Measurements from ENCODE around the gene PLEKHA6. TPM values are rescaled to one million over a fixed set of nuclear protein-coding genes. Genes with fewer than 3 reads are reported as not detected.

PLEKHA6 gene
- total and polyA plus RNA-seq, 8 donors: 9.5 to 23.8 (median 15.0) TPM

DNA sequence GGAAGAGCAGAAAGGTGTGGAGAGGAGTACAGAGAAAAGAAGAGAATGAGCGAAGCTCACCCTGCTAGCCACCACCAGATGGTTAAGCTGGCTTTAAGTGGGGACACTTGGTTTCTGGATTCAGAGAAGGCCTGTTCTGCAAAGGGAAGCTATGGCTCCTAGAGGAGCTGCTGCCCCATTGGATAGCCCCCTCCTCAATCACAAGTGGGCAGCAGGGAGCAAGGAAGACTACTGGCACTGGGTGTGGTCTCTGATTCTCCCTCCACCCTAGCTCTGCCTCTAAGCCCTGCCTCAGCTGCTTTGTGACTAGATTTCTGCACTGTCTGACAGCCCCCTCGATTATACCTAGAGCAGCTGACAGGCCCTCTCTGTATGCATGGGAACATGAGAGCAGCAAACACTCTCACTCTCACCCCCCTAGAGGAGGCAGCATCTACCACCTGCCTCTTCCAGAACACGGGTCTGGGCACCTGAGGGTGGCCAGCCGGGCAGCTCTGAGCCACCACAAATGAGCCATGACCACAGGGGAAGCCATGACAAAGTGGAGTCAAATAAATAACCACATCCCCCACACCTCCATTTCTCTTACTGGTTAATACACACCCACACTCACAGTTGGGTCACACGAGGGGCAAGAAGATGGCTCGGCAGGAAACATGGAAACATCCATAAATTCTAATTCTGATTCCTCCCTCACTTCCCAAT lies 13.6 kb downstream of the PLEKHA6 start:
- FAIRE-seq (no peak), DNase-seq (no peak), ATAC-seq (no peak)
- TF ChIP-seq, protein P1, sequence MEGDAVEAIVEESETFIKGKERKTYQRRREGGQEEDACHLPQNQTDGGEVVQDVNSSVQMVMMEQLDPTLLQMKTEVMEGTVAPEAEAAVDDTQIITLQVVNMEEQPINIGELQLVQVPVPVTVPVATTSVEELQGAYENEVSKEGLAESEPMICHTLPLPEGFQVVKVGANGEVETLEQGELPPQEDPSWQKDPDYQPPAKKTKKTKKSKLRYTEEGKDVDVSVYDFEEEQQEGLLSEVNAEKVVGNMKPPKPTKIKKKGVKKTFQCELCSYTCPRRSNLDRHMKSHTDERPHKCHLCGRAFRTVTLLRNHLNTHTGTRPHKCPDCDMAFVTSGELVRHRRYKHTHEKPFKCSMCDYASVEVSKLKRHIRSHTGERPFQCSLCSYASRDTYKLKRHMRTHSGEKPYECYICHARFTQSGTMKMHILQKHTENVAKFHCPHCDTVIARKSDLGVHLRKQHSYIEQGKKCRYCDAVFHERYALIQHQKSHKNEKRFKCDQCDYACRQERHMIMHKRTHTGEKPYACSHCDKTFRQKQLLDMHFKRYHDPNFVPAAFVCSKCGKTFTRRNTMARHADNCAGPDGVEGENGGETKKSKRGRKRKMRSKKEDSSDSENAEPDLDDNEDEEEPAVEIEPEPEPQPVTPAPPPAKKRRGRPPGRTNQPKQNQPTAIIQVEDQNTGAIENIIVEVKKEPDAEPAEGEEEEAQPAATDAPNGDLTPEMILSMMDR (IDR thresholded peaks at IDR 0.05): no peak
- Histone ChIP-seq H3K9me3 (no peaks in the 10 kb centered on the region), H3K4me3 (no peak overlapping the region), H3K27ac (no peak overlapping the region), H3K27me3 (no peaks in the 10 kb centered on the region), H3K36me3 (no peaks in the 10 kb centered on the region), H3K4me1 (no peaks in the 10 kb centered on the region)
- WGBS, 2 donors: 87 to 88% methylated on average over 6 of the region's 6 CpGs
- intact Hi-C loops (cut with DNase I): no loop called here

DNA sequence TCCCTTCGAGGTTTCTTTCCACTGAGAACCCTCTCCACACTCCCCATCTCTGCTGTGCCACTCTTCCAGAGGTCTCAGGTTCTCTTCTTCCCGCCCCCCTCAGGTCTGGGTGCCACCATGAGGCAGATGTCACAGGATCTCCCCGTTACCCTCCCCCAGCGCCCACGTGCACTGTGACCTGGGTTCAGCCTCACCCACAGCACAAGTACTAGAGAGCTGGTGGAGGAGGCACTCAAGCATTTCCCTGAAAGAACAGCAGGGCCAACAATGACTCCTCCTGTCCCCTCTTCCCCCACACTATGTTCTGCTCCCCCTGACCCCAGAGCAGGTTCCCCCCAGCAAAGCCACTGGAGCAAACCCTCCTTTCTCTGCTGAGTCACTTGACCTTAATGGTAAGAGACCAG lies 14.3 kb downstream of the PLEKHA6 start:
- ATAC-seq: no peak
- Histone ChIP-seq H3K4me1 (no peaks in the 10 kb centered on the region), H3K9me3 (no peaks in the 10 kb centered on the region), H3K4me3 (no peak overlapping the region), H3K36me3 (no peaks in the 10 kb centered on the region), H3K27ac (no peak overlapping the region), H3K27me3 (no peaks in the 10 kb centered on the region)
- FAIRE-seq: no peak
- intact Hi-C loops (cut with DNase I): no loop called here
- WGBS, 2 donors: 68 to 85% methylated on average over 5 of the region's 5 CpGs
- TF ChIP-seq, protein P1 (IDR thresholded peaks at IDR 0.05): no peak
- no peak for DNase-seq

DNA sequence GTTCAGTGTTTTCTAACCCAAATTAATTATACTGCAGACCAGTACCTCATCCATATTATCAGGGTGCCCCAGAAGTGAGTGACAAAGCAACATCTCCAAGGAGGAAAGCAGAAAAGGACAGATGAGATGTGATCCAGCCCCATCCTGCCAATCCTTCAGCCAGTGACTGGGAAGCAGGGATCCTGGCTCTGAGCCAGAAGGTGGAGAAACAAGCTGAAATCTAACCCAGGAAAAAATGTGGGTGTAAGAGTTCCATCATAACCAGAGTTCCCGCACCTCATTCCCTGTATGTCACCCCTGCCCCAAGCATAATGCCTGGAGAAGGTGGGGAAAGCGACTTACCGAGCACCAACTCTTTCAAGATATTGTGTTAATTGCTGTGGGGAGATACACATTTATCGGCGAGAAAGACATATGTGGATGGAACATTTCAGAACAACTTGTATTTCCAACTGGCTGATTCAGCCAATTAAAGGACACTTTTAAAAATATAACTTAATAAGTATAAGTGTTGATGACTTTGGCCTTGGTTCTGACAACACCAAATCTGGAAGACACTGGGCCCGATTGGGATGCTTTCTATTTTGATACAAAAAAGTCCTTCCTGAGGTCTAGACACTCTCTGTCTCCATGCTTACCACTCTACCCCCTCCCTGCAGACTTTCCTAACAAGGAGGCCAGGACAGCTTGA lies 14.9 kb downstream of the PLEKHA6 start:
- Histone ChIP-seq H3K4me1 (no peaks in the 10 kb centered on the region), H3K27me3 (no peaks in the 10 kb centered on the region), H3K9me3 (no peaks in the 10 kb centered on the region), H3K36me3 (no peaks in the 10 kb centered on the region), H3K27ac (no peak overlapping the region), H3K4me3 (no peak overlapping the region)
- FAIRE-seq (no peak), ATAC-seq (no peak), DNase-seq (no peak)
- intact Hi-C loops (cut with DNase I): no loop called here
- WGBS, 2 donors: 88 to 95% methylated on average over 6 of the region's 6 CpGs
- TF ChIP-seq, protein P1 (IDR thresholded peaks at IDR 0.05): no peak

DNA sequence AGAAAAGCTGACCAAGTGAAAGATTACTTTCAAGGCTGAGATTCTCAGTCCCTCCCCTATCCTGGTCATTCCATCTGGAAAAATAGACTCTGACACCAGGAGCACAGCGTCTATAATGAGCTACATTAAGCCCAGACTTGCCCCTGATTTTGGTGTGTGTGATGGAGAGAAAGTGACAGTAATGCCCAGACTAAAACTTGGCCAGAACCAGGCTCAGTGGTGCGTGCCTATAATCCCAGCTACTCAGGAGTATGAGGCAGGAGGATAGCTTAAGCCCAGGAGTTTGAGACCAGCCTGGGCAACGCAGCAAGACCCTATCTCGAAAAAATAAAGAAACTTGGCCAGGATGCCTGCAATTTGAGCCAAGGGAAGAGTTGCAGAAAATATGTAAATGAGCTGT lies 15.9 kb downstream of the PLEKHA6 start:
- FAIRE-seq (no peak), ATAC-seq (no peak), DNase-seq (no peak)
- intact Hi-C loops (cut with DNase I): no loop called here
- 77 to 83% methylated on average over 4 of the region's 4 CpGs for WGBS, 2 donors
- no peak overlapping the region for H3K27ac ChIP-seq
- TF ChIP-seq, protein P1 (IDR thresholded peaks at IDR 0.05): no peak
- no peaks in the 10 kb centered on the region for H3K4me1 ChIP-seq
- no peaks in the 10 kb centered on the region for H3K36me3 ChIP-seq
- H3K9me3 ChIP-seq: no peaks in the 10 kb centered on the region
- H3K27me3 ChIP-seq: no peaks in the 10 kb centered on the region
- H3K4me3 ChIP-seq: no peak overlapping the region

DNA sequence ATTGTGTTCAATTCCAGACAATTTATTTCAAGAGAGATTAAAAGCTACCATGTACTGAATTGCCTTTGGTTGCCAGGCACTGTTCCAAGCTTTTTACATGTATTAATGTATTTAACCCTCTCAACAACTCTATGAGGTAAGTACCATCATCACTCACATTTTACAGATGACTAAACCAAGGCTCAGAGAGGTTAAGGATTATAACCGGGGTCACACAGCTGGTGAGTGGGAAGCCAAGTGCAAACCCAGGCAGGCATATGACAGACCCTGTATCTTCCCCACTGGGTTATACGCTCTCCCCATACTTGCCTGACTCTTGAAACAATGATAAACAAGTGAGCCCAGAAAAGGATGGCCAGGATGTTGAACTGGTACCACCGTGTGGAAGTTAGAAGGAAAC lies 16.5 kb downstream of the PLEKHA6 start:
- intact Hi-C loops (cut with DNase I): no loop called here
- FAIRE-seq: no peak
- no peaks in the 10 kb centered on the region for H3K4me1 ChIP-seq

More for the DNA sequence above, 16.5 kb downstream of the PLEKHA6 start:
- Histone ChIP-seq H3K9me3 (no peaks in the 10 kb centered on the region), H3K27me3 (no peaks in the 10 kb centered on the region), H3K36me3 (no peaks in the 10 kb centered on the region), H3K4me3 (no peak overlapping the region), H3K27ac (no peak overlapping the region)
- WGBS, 2 donors: 93% methylated on average over 3 of the region's 3 CpGs
- DNase-seq (no peak), ATAC-seq (no peak)
- TF ChIP-seq, protein P1 (IDR thresholded peaks at IDR 0.05): no peak
